ENCODE data around the gene IGFLR1. TPM values are rescaled to one million over a fixed set of nuclear protein-coding genes. Genes with fewer than 3 reads are reported as not detected.

The IGFLR1 gene
- total and polyA plus RNA-seq, 2 of the 8 experiments (the other 6 are each of a cell fraction or from before 2014, with no cell fraction given): 8.4 to 28.9 TPM

DNA sequence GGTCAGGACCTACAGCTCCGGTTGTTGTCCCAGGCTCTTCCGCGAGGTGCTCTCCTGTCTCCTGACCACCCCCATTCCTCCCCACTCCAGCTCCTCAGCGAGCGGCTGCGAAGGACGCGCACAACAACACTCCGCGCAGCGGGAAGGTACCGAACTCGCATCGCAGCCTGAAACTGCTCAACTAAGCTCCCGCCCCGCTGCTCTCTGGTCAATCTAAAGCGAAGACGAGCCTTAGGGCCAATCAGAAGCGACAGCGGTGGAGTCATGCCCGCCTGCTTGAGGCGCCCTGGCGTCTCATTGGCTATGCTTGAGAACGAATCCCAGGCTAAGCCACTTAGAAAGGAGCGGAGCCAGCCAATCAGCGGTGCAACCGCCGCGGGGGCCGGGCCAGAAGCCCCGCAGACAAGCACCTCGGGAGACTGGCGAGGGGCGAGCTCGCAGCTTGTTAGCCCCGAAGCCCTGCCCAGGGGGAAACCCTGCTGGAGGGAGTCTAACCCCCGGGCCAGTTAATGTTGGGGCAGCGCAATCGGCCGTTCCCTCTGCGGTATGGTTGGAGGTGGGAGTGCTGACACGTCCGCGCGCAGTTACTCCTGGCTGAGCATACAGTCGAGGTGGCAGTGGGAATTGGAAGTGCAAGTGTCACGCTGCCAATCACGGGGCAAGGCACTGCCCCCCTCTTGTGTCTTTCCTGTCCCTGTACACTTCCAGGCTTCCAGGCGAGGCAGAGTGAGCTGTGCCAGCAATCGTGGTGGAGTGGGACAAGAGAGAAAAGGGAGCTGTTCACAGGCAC, 39.8 kb downstream of the IGFLR1 start:
- no peak overlapping the region for H3K56ac ChIP-seq (replicated peaks; ENCODE audit: insufficient read length, low read depth, low read length)
- H3K36me3 ChIP-seq (ENCODE audit: control insufficient read depth in 2 of 4, insufficient read depth in 4 of 4, low read length in 3 of 4): no peaks in the 10 kb centered on the region
- no peak overlapping the region for H4K5ac ChIP-seq (ENCODE audit: insufficient read length, low read depth, low read length)
- H4K20me1 ChIP-seq (replicated peaks in 1 of 2; ENCODE audit: control insufficient read depth in 1 of 2, insufficient read depth in 2 of 2, low read length in 2 of 2): no peaks in the 10 kb centered on the region
- no peaks in the 10 kb centered on the region for H3K79me2 ChIP-seq (ENCODE audit: control insufficient read depth in 1 of 2, insufficient read depth in 2 of 2, low read length in 2 of 2)
- POLR2A ChIA-PET (ENCODE audit: partially characterized antibody): interaction anchor here (0.6 to 3.7 kb wide), 8 partner anchors 10 to 349 kb away, joined by 3 to 28 read pairs (median 6); partner anchors contain the start of gene COX6B1
- CTCF ChIA-PET (ENCODE audit: partially characterized antibody): interaction anchor here (0.6 to 8.4 kb wide), 10 partner anchors 9 to 389 kb away, joined by 3 to 67 read pairs (median 4); no protein-coding TSS in a partner anchor
- H3K4me3 ChIP-seq (ENCODE audit: extremely low read depth in 1 of 4, insufficient read depth in 2 of 4, low read depth in 3 of 4, low read length in 4 of 4): peak overlapping the region; percentile 48 to 66 (median 56)
- H2BK120ac ChIP-seq (replicated peaks; ENCODE audit: low read depth, low read length): no peak overlapping the region
- peaks cover 4% of the 10 kb centered on the region; the same call in 1 of the 2 replicates for H3K23me2 ChIP-seq (ENCODE audit: low read depth, low read length)
- H3K4me1 ChIP-seq (replicated peaks in 1 of 4; ENCODE audit: control insufficient read depth in 3 of 4, insufficient read depth in 4 of 4, low read length in 3 of 4): peaks cover 0 to 4% (median 3%) of the 10 kb centered on the region in 4 experiments; a peak in 4 of 7 replicates
- peak overlapping the region; percentile 84; the same call in 1 of the 2 replicates for H2BK12ac ChIP-seq (ENCODE audit: low read depth, low read length)
- no peaks in the 10 kb centered on the region for H3K79me1 ChIP-seq (ENCODE audit: low read depth, low read length)
- no peak overlapping the region for H3K23ac ChIP-seq (ENCODE audit: insufficient read length)
- H4K91ac ChIP-seq (replicated peaks; ENCODE audit: insufficient read length, low read length): no peak overlapping the region
- H2AFZ ChIP-seq (ENCODE audit: low read length): peak overlapping the region; percentile 94; the same call in 1 of the 2 replicates
- H2AK5ac ChIP-seq (ENCODE audit: low read depth, low read length): no peak overlapping the region
- WGBS, 2 experiments (ENCODE audit: extremely low coverage in 1 of 2, insufficient coverage in 1 of 2, insufficient read length in 1 of 2, insufficient replicate concordance in 2 of 2, low coverage in 1 of 2, low lambda C conversion rate in 2 of 2, missing lambda C conversion rate in 1 of 2): 2% methylated on average over 43 of the region's 50 CpGs; no CpG with 5 or more reads in 1 of the 2 experiments
- peaks cover 2 to 11% (median 11%) of the 10 kb centered on the region in 4 experiments; a peak in 6 of 7 replicates for H3K27me3 ChIP-seq (replicated peaks in 1 of 4; ENCODE audit: control insufficient read depth in 3 of 4, extremely low read depth in 1 of 4, insufficient read depth in 3 of 4, low read length in 3 of 4)
- peak; percentile 84 for FAIRE-seq
- H3K4me2 ChIP-seq (ENCODE audit: insufficient read depth in 1 of 2, low read depth in 2 of 2, low read length in 2 of 2): peak overlapping the region; percentile 87 to 95
- H3K4ac ChIP-seq (replicated peaks; ENCODE audit: insufficient read length, low read depth, low read length): no peak overlapping the region
- 0 out of 2 replicates have a peak overlapping the region, but pooled peaks have one; percentile 25 for H3K18ac ChIP-seq (ENCODE audit: extremely low read depth, low read length)
- peak overlapping the region in 1 of 4 experiments; percentile 8; a peak in 3 of 7 replicates for H3K9ac ChIP-seq (replicated peaks in 1 of 4; ENCODE audit: extremely low read depth in 1 of 4, low read depth in 3 of 4, low read length in 3 of 4)
- H2BK15ac ChIP-seq (ENCODE audit: low read length): 0 out of 2 replicates have a peak overlapping the region, but pooled peaks have one; percentile 2
- H3K14ac ChIP-seq (ENCODE audit: insufficient read length): no peak overlapping the region
- peaks cover 0 to 3% of the 10 kb centered on the region in 2 experiments; a peak in 1 of 4 replicates for H3K9me3 ChIP-seq (ENCODE audit: insufficient read depth in 2 of 2, low read depth in 1 of 2, low read length in 1 of 2)
- peak overlapping the region; percentile 63; the same call in 1 of the 2 replicates for H2BK5ac ChIP-seq (ENCODE audit: low read depth, low read length)
- no peak overlapping the region; the same call in 1 of the 2 replicates for H3K27ac ChIP-seq (ENCODE audit: low read depth, low read length)
- H2BK20ac ChIP-seq (ENCODE audit: low read length): no peak overlapping the region
- peak; percentile 91 to 96 for DNase-seq (ENCODE audit: low read depth in 1 of 2, low spot score in 2 of 2)
- peak overlapping the region; percentile 88 for H4K8ac ChIP-seq (ENCODE audit: extremely low read depth, insufficient read depth, low read length)
- TF ChIP-seq NANOG (IDR thresholded peaks at IDR 0.05; ENCODE audit: insufficient read depth, low read depth, low read length, poor library complexity, severe bottlenecking): no peak
- peak; percentile 93 for TF ChIP-seq KDM4A (IDR thresholded peaks at IDR 0.05; ENCODE audit: low read depth, low read length, severe bottlenecking)
- TF ChIP-seq RFX5 (IDR thresholded peaks at IDR 0.05; ENCODE audit: borderline replicate concordance, low read depth, low read length): no peak
- no peak for TF ChIP-seq TAF7 (optimal IDR thresholded peaks at IDR 0.05; ENCODE audit: borderline replicate concordance, low read depth, low read length)
- no peak for TF ChIP-seq CBX8 (IDR thresholded peaks at IDR 0.05; ENCODE audit: borderline replicate concordance, low read depth, low read length)
- peak; percentile 43; the same call in 1 of the 2 replicates for TF ChIP-seq TBP (IDR thresholded peaks at IDR 0.05; ENCODE audit: low read depth, low read length)
- no peak for TF ChIP-seq YY1 (IDR thresholded peaks at IDR 0.05; ENCODE audit: low read depth, low read length)
- TF ChIP-seq RBBP5 (IDR thresholded peaks at IDR 0.05; ENCODE audit: borderline replicate concordance, low read depth, low read length): peak; percentile 60; the same call in 1 of the 2 replicates
- TF ChIP-seq SRF (IDR thresholded peaks at IDR 0.05; ENCODE audit: low read depth, low read length): no peak
- TF ChIP-seq TCF12 (IDR thresholded peaks at IDR 0.05; ENCODE audit: low read depth, low read length): 0 out of 2 replicates have a peak, but pooled peaks have one; percentile 70

Measured in H1 (cell line).